ENCODE data around the gene HS3ST5.

- TF ChIP-seq EZH2 (IDR thresholded peaks at IDR 0.05; ENCODE audit: low read depth, unreplicated experiment) (no peak), EZH2phosphoT487 (IDR thresholded peaks at IDR 0.05; ENCODE audit: unreplicated experiment) (no peak), NANOG (IDR thresholded peaks at IDR 0.05; ENCODE audit: borderline replicate concordance) (no peak), CREB1 (CRISPR knock-in tag; IDR thresholded peaks at IDR 0.05; ENCODE audit: low read depth) (0 out of 2 replicates have a peak, but pooled peaks have one; percentile 34), POLR2AphosphoS5 (IDR thresholded peaks at IDR 0.05; ENCODE audit: low read depth) (no peak)
- TF ChIP-seq, protein P1, sequence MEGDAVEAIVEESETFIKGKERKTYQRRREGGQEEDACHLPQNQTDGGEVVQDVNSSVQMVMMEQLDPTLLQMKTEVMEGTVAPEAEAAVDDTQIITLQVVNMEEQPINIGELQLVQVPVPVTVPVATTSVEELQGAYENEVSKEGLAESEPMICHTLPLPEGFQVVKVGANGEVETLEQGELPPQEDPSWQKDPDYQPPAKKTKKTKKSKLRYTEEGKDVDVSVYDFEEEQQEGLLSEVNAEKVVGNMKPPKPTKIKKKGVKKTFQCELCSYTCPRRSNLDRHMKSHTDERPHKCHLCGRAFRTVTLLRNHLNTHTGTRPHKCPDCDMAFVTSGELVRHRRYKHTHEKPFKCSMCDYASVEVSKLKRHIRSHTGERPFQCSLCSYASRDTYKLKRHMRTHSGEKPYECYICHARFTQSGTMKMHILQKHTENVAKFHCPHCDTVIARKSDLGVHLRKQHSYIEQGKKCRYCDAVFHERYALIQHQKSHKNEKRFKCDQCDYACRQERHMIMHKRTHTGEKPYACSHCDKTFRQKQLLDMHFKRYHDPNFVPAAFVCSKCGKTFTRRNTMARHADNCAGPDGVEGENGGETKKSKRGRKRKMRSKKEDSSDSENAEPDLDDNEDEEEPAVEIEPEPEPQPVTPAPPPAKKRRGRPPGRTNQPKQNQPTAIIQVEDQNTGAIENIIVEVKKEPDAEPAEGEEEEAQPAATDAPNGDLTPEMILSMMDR (conservative IDR thresholded peaks at IDR 0.05; ENCODE audit: low read depth in 2 of 2) = no peak
- TF ChIP-seq, protein P2, sequence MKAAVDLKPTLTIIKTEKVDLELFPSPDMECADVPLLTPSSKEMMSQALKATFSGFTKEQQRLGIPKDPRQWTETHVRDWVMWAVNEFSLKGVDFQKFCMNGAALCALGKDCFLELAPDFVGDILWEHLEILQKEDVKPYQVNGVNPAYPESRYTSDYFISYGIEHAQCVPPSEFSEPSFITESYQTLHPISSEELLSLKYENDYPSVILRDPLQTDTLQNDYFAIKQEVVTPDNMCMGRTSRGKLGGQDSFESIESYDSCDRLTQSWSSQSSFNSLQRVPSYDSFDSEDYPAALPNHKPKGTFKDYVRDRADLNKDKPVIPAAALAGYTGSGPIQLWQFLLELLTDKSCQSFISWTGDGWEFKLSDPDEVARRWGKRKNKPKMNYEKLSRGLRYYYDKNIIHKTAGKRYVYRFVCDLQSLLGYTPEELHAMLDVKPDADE (IDR thresholded peaks at IDR 0.05) = no peak
- TF ChIP-seq, protein P3, sequence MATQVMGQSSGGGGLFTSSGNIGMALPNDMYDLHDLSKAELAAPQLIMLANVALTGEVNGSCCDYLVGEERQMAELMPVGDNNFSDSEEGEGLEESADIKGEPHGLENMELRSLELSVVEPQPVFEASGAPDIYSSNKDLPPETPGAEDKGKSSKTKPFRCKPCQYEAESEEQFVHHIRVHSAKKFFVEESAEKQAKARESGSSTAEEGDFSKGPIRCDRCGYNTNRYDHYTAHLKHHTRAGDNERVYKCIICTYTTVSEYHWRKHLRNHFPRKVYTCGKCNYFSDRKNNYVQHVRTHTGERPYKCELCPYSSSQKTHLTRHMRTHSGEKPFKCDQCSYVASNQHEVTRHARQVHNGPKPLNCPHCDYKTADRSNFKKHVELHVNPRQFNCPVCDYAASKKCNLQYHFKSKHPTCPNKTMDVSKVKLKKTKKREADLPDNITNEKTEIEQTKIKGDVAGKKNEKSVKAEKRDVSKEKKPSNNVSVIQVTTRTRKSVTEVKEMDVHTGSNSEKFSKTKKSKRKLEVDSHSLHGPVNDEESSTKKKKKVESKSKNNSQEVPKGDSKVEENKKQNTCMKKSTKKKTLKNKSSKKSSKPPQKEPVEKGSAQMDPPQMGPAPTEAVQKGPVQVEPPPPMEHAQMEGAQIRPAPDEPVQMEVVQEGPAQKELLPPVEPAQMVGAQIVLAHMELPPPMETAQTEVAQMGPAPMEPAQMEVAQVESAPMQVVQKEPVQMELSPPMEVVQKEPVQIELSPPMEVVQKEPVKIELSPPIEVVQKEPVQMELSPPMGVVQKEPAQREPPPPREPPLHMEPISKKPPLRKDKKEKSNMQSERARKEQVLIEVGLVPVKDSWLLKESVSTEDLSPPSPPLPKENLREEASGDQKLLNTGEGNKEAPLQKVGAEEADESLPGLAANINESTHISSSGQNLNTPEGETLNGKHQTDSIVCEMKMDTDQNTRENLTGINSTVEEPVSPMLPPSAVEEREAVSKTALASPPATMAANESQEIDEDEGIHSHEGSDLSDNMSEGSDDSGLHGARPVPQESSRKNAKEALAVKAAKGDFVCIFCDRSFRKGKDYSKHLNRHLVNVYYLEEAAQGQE (IDR thresholded peaks at IDR 0.05; ENCODE audit: unreplicated experiment) = no peak
These were observed 24.1 kb upstream of the HS3ST5 start for GRCh38 chr6:114366899-114367298.

Measured in GM23338 (cell line).